ENCODE measurements around the gene ADAMTS16.

ADAMTS16 gene

DNA sequence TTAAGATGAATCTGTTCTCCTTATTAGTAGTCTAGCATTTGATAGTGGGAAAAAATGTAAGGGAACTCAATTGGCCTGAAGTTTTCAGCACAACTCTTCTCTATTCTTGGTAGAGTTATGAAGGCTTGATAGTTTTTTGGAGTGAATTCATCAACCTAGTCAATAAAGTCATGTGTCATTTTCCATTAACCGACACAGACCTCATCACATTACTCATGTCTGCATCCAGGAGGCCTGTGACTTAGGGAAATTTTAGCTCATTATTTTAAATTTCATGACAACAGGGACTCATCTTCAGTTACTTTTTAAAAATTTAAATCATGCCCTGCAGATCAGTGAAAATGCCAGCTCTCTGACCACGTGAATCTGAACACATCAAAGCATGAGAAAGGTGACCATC, 63.3 kb downstream of the ADAMTS16 start:
- H3K4me3 ChIP-seq (replicated peaks in 1 of 2; ENCODE audit: low read depth in 2 of 2, low read length in 2 of 2) = no peak overlapping the region
- no peak for DNase-seq (ENCODE audit: low read depth in 2 of 2)
- TF ChIP-seq CTCF (IDR thresholded peaks at IDR 0.05; ENCODE audit: low read depth, low read length) = no peak

DNA sequence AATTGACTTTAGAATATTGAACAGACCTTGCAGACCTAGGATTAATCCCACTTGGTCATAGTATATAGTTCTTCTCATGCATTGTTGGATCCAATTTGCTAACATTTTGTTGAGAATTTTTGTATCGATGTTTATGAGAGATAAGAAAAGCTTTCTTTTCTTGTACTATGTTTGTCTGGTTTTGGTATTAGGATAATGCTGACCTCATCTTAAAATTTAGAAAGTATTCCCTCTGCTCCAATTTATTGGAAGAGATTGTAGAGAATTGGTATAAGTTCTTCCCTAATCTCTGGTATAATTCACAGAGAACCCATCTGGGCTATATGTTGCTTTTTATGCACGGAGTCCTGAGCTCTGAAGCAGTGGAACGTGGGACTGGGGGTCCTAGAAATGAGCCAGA, 67.7 kb downstream of the ADAMTS16 start:
- TF ChIP-seq CTCF (IDR thresholded peaks at IDR 0.05; ENCODE audit: low read depth, low read length) = no peak
- H3K4me3 ChIP-seq (replicated peaks in 1 of 2; ENCODE audit: low read depth in 2 of 2, low read length in 2 of 2) = no peak overlapping the region
- DNase-seq (ENCODE audit: low read depth in 2 of 2) = no peak

DNA sequence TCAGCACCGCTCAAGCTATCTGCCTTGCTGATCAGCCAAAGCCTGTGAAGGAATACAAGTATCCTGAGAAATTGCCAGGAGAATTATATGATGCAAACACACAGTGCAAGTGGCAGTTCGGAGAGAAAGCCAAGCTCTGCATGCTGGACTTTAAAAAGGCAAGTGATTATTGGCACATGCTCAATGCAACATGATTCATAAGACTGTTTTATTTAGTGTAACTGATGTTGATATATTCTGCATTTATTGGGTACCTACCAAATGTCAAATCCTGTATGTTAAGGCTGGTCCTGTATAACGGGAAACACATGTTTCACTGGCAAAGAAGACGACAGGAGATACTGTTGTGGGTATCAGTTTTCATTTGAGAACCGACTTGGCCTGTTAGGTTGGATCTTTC, 69.0 kb downstream of the ADAMTS16 start:
- no peak for TF ChIP-seq CTCF (IDR thresholded peaks at IDR 0.05; ENCODE audit: low read depth, low read length)
- H3K4me3 ChIP-seq (replicated peaks in 1 of 2; ENCODE audit: low read depth in 2 of 2, low read length in 2 of 2) = no peak overlapping the region
- DNase-seq (ENCODE audit: low read depth in 2 of 2) = peak in 1 of 2 donors; percentile 7

- no peak overlapping the region for H3K4me3 ChIP-seq (replicated peaks in 1 of 2; ENCODE audit: low read depth in 2 of 2, low read length in 2 of 2)
- TF ChIP-seq CTCF (IDR thresholded peaks at IDR 0.05; ENCODE audit: low read depth, low read length) = no peak
- no peak for DNase-seq (ENCODE audit: low read depth in 2 of 2)
These were observed 69.6 kb downstream of the ADAMTS16 start for GRCh38 chr5:5209510-5210286.

DNA sequence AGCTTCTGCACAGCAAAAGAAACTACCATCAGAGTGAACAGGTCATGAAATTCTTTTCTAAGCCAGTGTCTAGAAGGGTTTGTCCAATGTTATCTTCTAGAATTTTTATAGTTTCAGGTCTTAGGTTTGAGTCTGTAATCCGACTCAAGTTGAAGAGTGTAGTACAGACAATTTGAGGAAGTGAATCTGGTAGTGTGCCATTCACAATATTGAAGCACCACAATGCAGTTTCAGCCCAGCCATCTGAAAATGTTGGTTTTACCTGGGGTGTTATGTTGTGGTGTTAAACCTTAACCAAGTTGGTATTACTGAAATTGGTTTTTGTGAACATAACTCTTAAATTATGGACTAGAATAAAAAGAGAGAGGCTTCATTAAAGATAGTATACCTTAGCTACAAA, 77.2 kb downstream of the ADAMTS16 start:
- no peak for DNase-seq (ENCODE audit: low read depth in 2 of 2)
- no peak overlapping the region for H3K4me3 ChIP-seq (replicated peaks in 1 of 2; ENCODE audit: low read depth in 2 of 2, low read length in 2 of 2)
- TF ChIP-seq CTCF (IDR thresholded peaks at IDR 0.05; ENCODE audit: low read depth, low read length) = no peak

GRCh38 chr5:5218396-5218795, 78.3 kb downstream of the ADAMTS16 start:
- no peak for TF ChIP-seq CTCF (IDR thresholded peaks at IDR 0.05; ENCODE audit: low read depth, low read length)
- H3K4me3 ChIP-seq (replicated peaks in 1 of 2; ENCODE audit: low read depth in 2 of 2, low read length in 2 of 2) = no peak overlapping the region
- no peak for DNase-seq (ENCODE audit: low read depth in 2 of 2)

GRCh38 chr5:5219541-5219940, 79.4 kb downstream of the ADAMTS16 start:
- DNase-seq (ENCODE audit: low read depth in 2 of 2) = no peak
- H3K4me3 ChIP-seq (replicated peaks in 1 of 2; ENCODE audit: low read depth in 2 of 2, low read length in 2 of 2) = no peak overlapping the region
- TF ChIP-seq CTCF (IDR thresholded peaks at IDR 0.05; ENCODE audit: low read depth, low read length) = no peak
